SH-SY5Y (cell line): ENCODE results near the gene MACROD2.

ENCODE experiments used
- GATA2 ChIP-seq: IDR thresholded peaks from 2 replicates; pipeline ENCODE4 v1.6.1; 2011; ENCODE audit warnings: mild to moderate bottlenecking, low read depth, low read length
- GATA3 ChIP-seq: IDR thresholded peaks from 2 replicates; pipeline ENCODE4 v1.6.1; 2011; ENCODE audit warnings: low read depth, mild to moderate bottlenecking, low read length, moderate library complexity

- TF ChIP-seq GATA3 = no peak
- TF ChIP-seq GATA2 = no peak
Observed at GRCh38 chr20:15076785-15077184, 1081.5 kb downstream of the MACROD2 start.
